HG02981 (cell line): ENCODE measurements around the gene GAL3ST3.
"Not testable (repeated sequence)": the region's sequence is repeated elsewhere in the genome, so short reads cannot be mapped to it uniquely, and the experiment has no call there.

ENCODE experiments used
- ATAC-seq: cut with Tn5 transposase; IDR thresholded peaks from one replicate; pipeline ENCODE4 v1.9.1; 2021; ENCODE audit warnings: mild to moderate bottlenecking, moderate library complexity; ENCODE audit not compliant: unreplicated experiment

Gene GAL3ST3

GRCh38 chr11:66045177-66045639 lies 3.8 kb downstream of the GAL3ST3 start:
- peak; percentile 55 for ATAC-seq

GRCh38 chr11:66044757-66045156 lies 4.2 kb downstream of the GAL3ST3 start:
- ATAC-seq, result no peak

GRCh38 chr11:66042996-66043906 lies 5.7 kb downstream of the GAL3ST3 start:
- no peak for ATAC-seq

- ATAC-seq, result no peak
Observed at GRCh38 chr11:66042227-66042995, 6.5 kb downstream of the GAL3ST3 start.

GRCh38 chr11:66039765-66040164 lies 9.2 kb downstream of the GAL3ST3 start:
- ATAC-seq, result no peak

GRCh38 chr11:66037327-66037726 lies 11.6 kb downstream of the GAL3ST3 start:
- ATAC-seq, result no peak

- ATAC-seq, result no peak
Observed at GRCh38 chr11:66036334-66036710, 12.6 kb downstream of the GAL3ST3 start.

GRCh38 chr11:66035653-66036333 lies 13.2 kb downstream of the GAL3ST3 start:
- no peak for ATAC-seq

GRCh38 chr11:66032957-66033735 lies 15.8 kb downstream of the GAL3ST3 start:
- no peak for ATAC-seq

GRCh38 chr11:66026017-66026529 lies 22.9 kb downstream of the GAL3ST3 start, which contains the start of gene CATSPER1:
CATSPER1 (minus strand) TSS chr11:66026479; CDS start chr11:66026379, 100 bp downstream.
- no peak for ATAC-seq

- not testable (repeated sequence) for ATAC-seq
Observed at GRCh38 chr11:66023186-66023440, 25.8 kb downstream of the GAL3ST3 start.

- no peak for ATAC-seq
Observed at GRCh38 chr11:66022401-66023185, 26.4 kb downstream of the GAL3ST3 start.

- ATAC-seq, result no peak
Observed at GRCh38 chr11:66020618-66021357, 28.2 kb downstream of the GAL3ST3 start.

GRCh38 chr11:66020212-66020611 lies 28.7 kb downstream of the GAL3ST3 start:
- no peak for ATAC-seq

GRCh38 chr11:66017321-66017720 lies 31.6 kb downstream of the GAL3ST3 start:
- ATAC-seq, result no peak

GRCh38 chr11:66016793-66017177 lies 32.2 kb downstream of the GAL3ST3 start:
- ATAC-seq, result no peak

- no peak for ATAC-seq
Observed at GRCh38 chr11:66015936-66016792, 32.8 kb downstream of the GAL3ST3 start.

- ATAC-seq, result no peak
Observed at GRCh38 chr11:66015454-66015881, 33.5 kb downstream of the GAL3ST3 start.
